Measurements from ENCODE around the gene IL17B. TPM values are rescaled to one million over a fixed set of nuclear protein-coding genes. Genes with fewer than 3 reads are reported as not detected.

The IL17B gene
- total and polyA plus RNA-seq, 9 of the 15 experiments (the other 6 are each of a cell fraction or from before 2014, with no cell fraction given) = 0.28 to 2.6 (median 0.53) TPM; not detected in 2

- Histone ChIP-seq H3K27me3 (ENCODE audit: control insufficient read depth in 2 of 2, insufficient read depth in 2 of 2, low read length in 2 of 2) (peaks cover 0 to 14% of the 10 kb centered on the region in 2 experiments; a peak in 1 of 5 replicates), H4K20me1 (replicated peaks; ENCODE audit: control insufficient read depth, insufficient read depth, low read length) (no peaks in the 10 kb centered on the region), H3K36me3 (ENCODE audit: control insufficient read depth, insufficient read depth, low read length) (no peaks in the 10 kb centered on the region), H3K4me2 (ENCODE audit: insufficient read depth, low read length) (no peak overlapping the region), H2AFZ (ENCODE audit: low read depth, low read length) (no peak overlapping the region), H3K9ac (ENCODE audit: insufficient read depth in 1 of 2, low read depth in 2 of 2, low read length in 2 of 2) (no peak overlapping the region), H3K27ac (ENCODE audit: extremely low read depth, low read depth, low read length) (no peak overlapping the region), H3K4me1 (replicated peaks in 1 of 2; ENCODE audit: control insufficient read depth in 2 of 2, insufficient read depth in 2 of 2, low read length in 2 of 2) (peaks cover 2 to 15% of the 10 kb centered on the region in 2 experiments; a peak in 4 of 5 replicates), H3K4me3 (no peak overlapping the region), H3K79me2 (ENCODE audit: control insufficient read depth, insufficient read depth, low read length) (no peaks in the 10 kb centered on the region), H3K9me3 (replicated peaks; ENCODE audit: control insufficient read depth, insufficient read depth, low read depth, low read length) (no peaks in the 10 kb centered on the region), H3K9me1 (ENCODE audit: control insufficient read depth, insufficient read depth, low read length) (no peaks in the 10 kb centered on the region)
- DNase-seq (ENCODE audit: extremely low read depth in 1 of 4, low spot score in 3 of 4) (no peak), FAIRE-seq (no peak), ATAC-seq (no peak)
- 42% methylated on average over 6 of the region's 7 CpGs for WGBS (ENCODE audit: insufficient coverage, low coverage, missing lambda C conversion rate)
- TF ChIP-seq NELFE (IDR thresholded peaks at IDR 0.05; ENCODE audit: insufficient read depth, insufficient read length) = no peak
- POLR2A ChIA-PET = no interaction called here
- CTCF ChIA-PET (ENCODE audit: low intra/inter-chr PET ratio) = interaction anchor here (0.6 kb wide), 1 partner anchor 1360 kb away, joined by 5 read pairs; no protein-coding TSS in a partner anchor
- in situ Hi-C loops (cut with MboI) = no loop called here
- intact Hi-C loops (cut with micrococcal nuclease) = no loop called here
- BruUV-seq (replicated peaks) = no TSS peak
Observed at GRCh38 chr5:149410071-149410470, 31.0 kb upstream of the IL17B start.

DNA sequence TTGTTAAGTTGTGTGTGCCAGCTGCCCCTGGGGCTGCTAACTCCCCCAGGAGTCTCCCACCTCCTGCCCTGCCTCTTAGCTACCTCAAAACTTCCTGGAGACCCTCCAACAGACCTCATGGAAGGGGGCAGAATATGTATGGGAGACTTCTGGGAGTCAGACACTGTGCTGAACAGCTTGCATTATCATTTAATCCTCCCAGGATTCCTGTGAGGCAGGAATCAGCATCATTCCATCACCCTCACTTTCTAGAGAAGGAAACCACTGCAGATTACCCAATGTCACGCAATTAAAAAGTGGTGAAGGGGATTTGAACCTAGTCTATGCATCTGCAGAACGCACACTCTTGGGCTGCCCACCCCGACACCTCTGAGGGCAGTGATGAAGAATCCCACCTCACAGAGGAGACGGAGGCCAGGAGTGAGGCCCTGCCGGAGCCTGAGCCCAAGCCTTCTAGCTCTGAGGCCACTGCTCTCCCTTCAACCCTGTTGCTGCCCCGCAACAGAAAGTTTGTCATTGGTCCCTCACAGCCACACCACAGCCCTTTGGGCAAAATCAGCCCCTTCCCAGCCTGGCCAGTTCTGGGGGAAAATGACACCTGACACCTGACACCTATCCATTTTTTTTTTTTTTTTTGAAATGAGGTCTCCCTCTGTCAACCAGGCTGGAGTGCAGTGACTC, 30.3 kb upstream of the IL17B start:
- Histone ChIP-seq H3K79me2 (ENCODE audit: control insufficient read depth, insufficient read depth, low read length) (no peaks in the 10 kb centered on the region), H3K9me1 (ENCODE audit: control insufficient read depth, insufficient read depth, low read length) (no peaks in the 10 kb centered on the region), H3K4me1 (replicated peaks in 1 of 2; ENCODE audit: control insufficient read depth in 2 of 2, insufficient read depth in 2 of 2, low read length in 2 of 2) (peaks cover 9 to 20% of the 10 kb centered on the region in 2 experiments; a peak in 4 of 5 replicates), H3K27ac (ENCODE audit: extremely low read depth, low read depth, low read length) (no peak overlapping the region), H3K9ac (ENCODE audit: insufficient read depth in 1 of 2, low read depth in 2 of 2, low read length in 2 of 2) (no peak overlapping the region), H3K36me3 (ENCODE audit: control insufficient read depth, insufficient read depth, low read length) (no peaks in the 10 kb centered on the region), H3K9me3 (replicated peaks; ENCODE audit: control insufficient read depth, insufficient read depth, low read depth, low read length) (no peaks in the 10 kb centered on the region), H4K20me1 (replicated peaks; ENCODE audit: control insufficient read depth, insufficient read depth, low read length) (no peaks in the 10 kb centered on the region), H3K27me3 (ENCODE audit: control insufficient read depth in 2 of 2, insufficient read depth in 2 of 2, low read length in 2 of 2) (peaks cover 0 to 14% of the 10 kb centered on the region in 2 experiments; a peak in 1 of 5 replicates), H2AFZ (ENCODE audit: low read depth, low read length) (no peak overlapping the region), H3K4me2 (ENCODE audit: insufficient read depth, low read length) (no peak overlapping the region), H3K4me3 (no peak overlapping the region)
- ChIA-PET CTCF (ENCODE audit: low intra/inter-chr PET ratio) (interaction anchor here (0.6 kb wide), 1 partner anchor 1360 kb away, joined by 5 read pairs; no protein-coding TSS in a partner anchor), POLR2A (interaction anchor here (0.6 kb wide), 1 partner anchor 42 kb away, joined by 3 read pairs; no protein-coding TSS in a partner anchor)
- WGBS (ENCODE audit: insufficient coverage, low coverage, missing lambda C conversion rate) = 17% methylated on average over 5 of the region's 6 CpGs
- no peak for FAIRE-seq
- no peak for DNase-seq (ENCODE audit: extremely low read depth in 1 of 4, low spot score in 3 of 4)
- intact Hi-C loops (cut with micrococcal nuclease) (no loop called here), in situ Hi-C loops (cut with MboI) (no loop called here)
- no peak for TF ChIP-seq ZNF77 (CRISPR knock-in tag; IDR thresholded peaks at IDR 0.05)
- no peak for TF ChIP-seq TSC22D4 (tag; IDR thresholded peaks at IDR 0.05)
- no peak for TF ChIP-seq NUFIP1 (IDR thresholded peaks at IDR 0.05; ENCODE audit: partially characterized antibody)
- TF ChIP-seq ZNF282 (CRISPR knock-in tag; IDR thresholded peaks at IDR 0.05) = no peak
- ATAC-seq = no peak
- no TSS peak for BruUV-seq (replicated peaks)

Data from K562 (cell line).